GM12878 (cell line): ENCODE measurements around the gene AHCYL2. TPM values are rescaled to one million over a fixed set of nuclear protein-coding genes. Genes with fewer than 3 reads are reported as not detected.

Experiments
- ATAC-seq: fragments of 200-7000 bp; cut with Tn5 transposase; 3 replicates; pipeline ENCODE4 v1.9.1; 2020; ENCODE audit warnings: mild to moderate bottlenecking, moderate library complexity
- BruUV-seq: library from RNA; stranded (reverse); fragments of 400-500 nt; replicated peaks from 2 replicates; lab custom pipeline; 2021; lab: Mats Ljungman, UMichigan
- CTCF ChIA-PET: fragments of 300-600 bp; sonication (Branson Sonifier 250); formaldehyde crosslinking; extraction: SDS; loops from one replicate; lab custom pipeline; 2021; ENCODE audit warnings: inconsistent platforms; lab: Yijun Ruan, JAX
- POLR2A ChIA-PET: fragments of 350-600 bp; formaldehyde crosslinking; extraction: SDS; loops from one replicate; lab custom pipeline; 2021; ENCODE audit warnings: inconsistent platforms; lab: Charles Lee
- RAD21 ChIA-PET: fragments of 300-600 bp; sonication (Branson Sonifier 250); formaldehyde crosslinking; loops from one replicate; lab custom pipeline; 2023; ENCODE audit warnings: antibody characterized with exemption; ENCODE audit not compliant: unreplicated experiment; lab: Charles Lee
- SMC1A ChIA-PET: fragments of 300-600 bp; sonication (Branson Sonifier 250); formaldehyde crosslinking; loops from one replicate; lab custom pipeline; 2023; ENCODE audit not compliant: unreplicated experiment, uncharacterized antibody; lab: Charles Lee
- DNase-seq: peaks from one replicate; pipeline ENCODE4 v3.0.0-alpha.2; 2011; ENCODE audit warnings: low read depth, low spot score
- FAIRE-seq: peaks from 3 replicates; lab custom pipeline; 2011; peaks lifted over from hg19 to GRCh38; lab: Jason Lieb, UNC
- H2AFZ ChIP-seq: 2 replicates; pipeline ENCODE4 v1.6.0; 2011; ENCODE audit warnings: low read depth, low read length, control low read depth; ENCODE audit not compliant: control insufficient read depth
- H3K27ac ChIP-seq: 2 replicates; pipeline ENCODE4 v1.5.1; 2011; ENCODE audit warnings: control low read depth; ENCODE audit not compliant: control insufficient read depth, insufficient read depth
- H3K27me3 ChIP-seq, 2 experiments: replicated peaks in 1 of 2; 2 replicates each; pipeline versions ENCODE4 v1.6.0 to v1.6.1; 2011; ENCODE audit warnings: low read length in 1 of 2; ENCODE audit not compliant: control insufficient read depth in 2 of 2, insufficient read depth in 2 of 2
- H3K36me3 ChIP-seq, 2 experiments: 2 replicates each; pipeline ENCODE4 v1.5.1; 2011; ENCODE audit warnings: low read length in 1 of 2; ENCODE audit not compliant: control insufficient read depth in 2 of 2, insufficient read depth in 2 of 2
- H3K4me1 ChIP-seq: 2 replicates; pipeline ENCODE4 v1.6.1; 2011; ENCODE audit warnings: mild to moderate bottlenecking, low read length, moderate library complexity, mixed read lengths; ENCODE audit not compliant: control insufficient read depth, insufficient read depth
- H3K4me2 ChIP-seq: 2 replicates; pipeline ENCODE4 v1.6.0; 2011; ENCODE audit warnings: control low read depth; ENCODE audit not compliant: control insufficient read depth, insufficient read depth
- H3K4me3 ChIP-seq: fragments of 200-600 bp; sonication (generic); 2 replicates; pipeline ENCODE4 v1.5.1; 2016
- H3K79me2 ChIP-seq: 2 replicates; pipeline ENCODE4 v1.6.0; 2011; ENCODE audit warnings: low read length; ENCODE audit not compliant: control insufficient read depth, insufficient read depth
- H3K9ac ChIP-seq: 2 replicates; pipeline ENCODE4 v1.8.0; 2011; ENCODE audit warnings: low read length, control low read depth, mixed read lengths; ENCODE audit not compliant: control insufficient read depth, insufficient read depth
- H3K9me3 ChIP-seq: replicated peaks from 3 replicates; pipeline ENCODE4 v1.5.1; 2011; ENCODE audit warnings: mild to moderate bottlenecking, low read length; ENCODE audit not compliant: control insufficient read depth, insufficient read depth
- H4K20me1 ChIP-seq: 2 replicates; pipeline ENCODE4 v1.6.0; 2011; ENCODE audit not compliant: control insufficient read depth, insufficient read depth
- BMI1 ChIP-seq: fragments of 450-650 bp; IDR thresholded peaks from 2 replicates; pipeline ENCODE4 v1.6.1; 2016; ENCODE audit warnings: mild to moderate bottlenecking, moderate library complexity, borderline replicate concordance
- EED ChIP-seq: sonication (generic); IDR thresholded peaks from 2 replicates; pipeline ENCODE4 v1.6.1; 2016; ENCODE audit warnings: antibody characterized with exemption, low read depth
- POLR2AphosphoS5 ChIP-seq: IDR thresholded peaks from 2 replicates; pipeline ENCODE4 v1.6.1; 2011; ENCODE audit warnings: mild to moderate bottlenecking, low read length, inconsistent platforms
- RUNX3 ChIP-seq: IDR thresholded peaks from 2 replicates; pipeline ENCODE4 v1.6.1; 2012; ENCODE audit warnings: low read length, inconsistent platforms
- SMC3 ChIP-seq: IDR thresholded peaks from 2 replicates; pipeline ENCODE4 v1.6.1; 2011; ENCODE audit warnings: low read length, improper control_type of control experiment, borderline replicate concordance
- SREBF2 ChIP-seq: IDR thresholded peaks from 2 replicates; pipeline ENCODE4 v1.6.1; 2012; ENCODE audit warnings: mild to moderate bottlenecking, low read length
- WGBS: methylation state at CpG from one replicate; pipeline ENCODE4 v1.1.6; 2016; ENCODE audit warnings: low lambda C conversion rate; ENCODE audit not compliant: insufficient replicate concordance, insufficient coverage; ENCODE audit errors: missing lambda C conversion rate; 5-methylcytosine and 5-hydroxymethylcytosine counted together
- in situ Hi-C: fragments of 300-500 bp; cut with MboI; formaldehyde crosslinking; loops from 9 replicates; pipeline ENCODE4 v1.14.3; 2018; ENCODE audit warnings: mixed read lengths
- intact Hi-C: fragments of 100-400 bp; cut with micrococcal nuclease; formaldehyde crosslinking; loops from one replicate; pipeline ENCODE4 v1.14.2; 2022; ENCODE audit not compliant: unreplicated experiment
- polyA plus RNA-seq, 11 experiments: library from polyadenylated mRNA; depleted of rRNA in 4 of 11; unstranded in 6 of 11; stranded (reverse) in 5 of 11; fragments of >200 nt; fragmentation: Nextera tagmentation in 4 of 11; fragmentation: Illumina TruSeq in 1 of 11; extraction: Ambion mirVana in 4 of 11; extraction: Trizol in 1 of 11; gene quantifications; 1 replicate in 1 of 11; 2 replicates in 10 of 11; pipeline versions ENCODE4 v1.2.1 to v1.2.3, GENCODE V29; 2011 to 2016; ENCODE audit warnings: inconsistent platforms in 2 of 11, missing spikeins in 2 of 11, low read depth in 1 of 11
- total RNA-seq, 4 experiments: library from RNA; depleted of rRNA in 3 of 4; stranded (reverse); fragments of >200 nt in 3 of 4; fragmentation: Illumina TruSeq in 1 of 4; extraction: Trizol in 1 of 4; gene quantifications; 2 replicates each; pipeline versions ENCODE4 v1.2.1 to v1.2.3, GENCODE V29; 2013 to 2021
- TF ChIP-seq, protein P1 (sequence below): fragments of 450-650 bp; IDR thresholded peaks from 2 replicates; pipeline ENCODE4 v1.6.1; 2016; ENCODE audit warnings: mild to moderate bottlenecking, moderate library complexity, borderline replicate concordance
- TF ChIP-seq, protein P2 (sequence below): fragments of 450-650 bp; IDR thresholded peaks from 2 replicates; pipeline ENCODE4 v1.6.1; 2018; ENCODE audit warnings: borderline replicate concordance, mild to moderate bottlenecking; ENCODE audit not compliant: partially characterized antibody

Gene AHCYL2
- total and polyA plus RNA-seq, 10 of the 15 experiments (the other 5 are each of a cell fraction or from before 2014, with no cell fraction given) = 1.7 to 29.1 (median 5.4) TPM

DNA sequence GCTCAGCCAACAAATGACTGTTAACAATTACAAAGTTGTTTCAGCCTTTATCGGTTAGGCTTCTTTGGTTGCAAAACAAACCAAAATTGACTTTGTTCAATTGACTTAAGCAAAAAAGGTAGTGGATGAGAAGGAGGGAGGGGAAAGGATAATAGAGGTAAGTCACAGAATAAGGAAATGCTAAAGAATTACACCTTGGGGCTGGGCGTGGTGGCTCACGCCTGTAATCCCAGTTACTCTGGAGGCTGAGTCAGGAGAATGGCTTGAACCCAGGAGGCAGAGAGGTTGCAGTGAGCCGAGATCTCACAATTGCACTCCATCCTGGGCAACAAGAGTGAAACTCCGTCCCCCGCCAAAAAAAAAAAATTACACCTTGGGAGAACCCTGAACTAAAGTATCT, 41.4 kb downstream of the AHCYL2 start (continued):
- TF ChIP-seq, protein P1, sequence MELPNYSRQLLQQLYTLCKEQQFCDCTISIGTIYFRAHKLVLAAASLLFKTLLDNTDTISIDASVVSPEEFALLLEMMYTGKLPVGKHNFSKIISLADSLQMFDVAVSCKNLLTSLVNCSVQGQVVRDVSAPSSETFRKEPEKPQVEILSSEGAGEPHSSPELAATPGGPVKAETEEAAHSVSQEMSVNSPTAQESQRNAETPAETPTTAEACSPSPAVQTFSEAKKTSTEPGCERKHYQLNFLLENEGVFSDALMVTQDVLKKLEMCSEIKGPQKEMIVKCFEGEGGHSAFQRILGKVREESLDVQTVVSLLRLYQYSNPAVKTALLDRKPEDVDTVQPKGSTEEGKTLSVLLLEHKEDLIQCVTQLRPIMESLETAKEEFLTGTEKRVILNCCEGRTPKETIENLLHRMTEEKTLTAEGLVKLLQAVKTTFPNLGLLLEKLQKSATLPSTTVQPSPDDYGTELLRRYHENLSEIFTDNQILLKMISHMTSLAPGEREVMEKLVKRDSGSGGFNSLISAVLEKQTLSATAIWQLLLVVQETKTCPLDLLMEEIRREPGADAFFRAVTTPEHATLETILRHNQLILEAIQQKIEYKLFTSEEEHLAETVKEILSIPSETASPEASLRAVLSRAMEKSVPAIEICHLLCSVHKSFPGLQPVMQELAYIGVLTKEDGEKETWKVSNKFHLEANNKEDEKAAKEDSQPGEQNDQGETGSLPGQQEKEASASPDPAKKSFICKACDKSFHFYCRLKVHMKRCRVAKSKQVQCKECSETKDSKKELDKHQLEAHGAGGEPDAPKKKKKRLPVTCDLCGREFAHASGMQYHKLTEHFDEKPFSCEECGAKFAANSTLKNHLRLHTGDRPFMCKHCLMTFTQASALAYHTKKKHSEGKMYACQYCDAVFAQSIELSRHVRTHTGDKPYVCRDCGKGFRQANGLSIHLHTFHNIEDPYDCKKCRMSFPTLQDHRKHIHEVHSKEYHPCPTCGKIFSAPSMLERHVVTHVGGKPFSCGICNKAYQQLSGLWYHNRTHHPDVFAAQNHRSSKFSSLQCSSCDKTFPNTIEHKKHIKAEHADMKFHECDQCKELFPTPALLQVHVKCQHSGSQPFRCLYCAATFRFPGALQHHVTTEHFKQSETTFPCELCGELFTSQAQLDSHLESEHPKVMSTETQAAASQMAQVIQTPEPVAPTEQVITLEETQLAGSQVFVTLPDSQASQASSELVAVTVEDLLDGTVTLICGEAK = no peak
- TF ChIP-seq, all 136 proteins: peak for 0

DNA sequence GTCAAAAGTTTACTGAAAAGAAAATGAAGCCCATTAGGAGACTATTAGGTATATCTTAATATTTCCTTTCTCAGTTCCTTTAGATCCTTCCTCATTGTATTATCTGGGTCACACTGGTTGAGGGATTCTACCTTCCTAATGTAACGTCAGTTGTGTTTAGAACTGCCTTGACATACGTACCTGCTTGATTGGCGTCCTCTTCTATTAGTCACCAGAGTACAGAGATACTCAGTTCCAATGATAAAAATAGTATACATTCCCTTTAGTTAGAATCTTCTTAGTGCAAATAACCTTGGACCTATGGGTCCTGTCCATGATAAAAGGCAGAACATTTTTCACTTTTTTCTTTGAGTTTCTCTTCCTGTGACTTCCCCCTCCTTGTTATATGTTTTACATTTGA, 45.2 kb downstream of the AHCYL2 start:
- ChIA-PET RAD21 (interaction anchor here (4.0 kb wide), 1 partner anchor 52 kb away, joined by 42 read pairs; no protein-coding TSS in a partner anchor), POLR2A (interaction anchor here (0.6 kb wide), 1 partner anchor 244 kb away, joined by 3 read pairs; no protein-coding TSS in a partner anchor), CTCF (interaction anchor here (0.9 to 8.4 kb wide), 11 partner anchors 8 to 106 kb away, joined by 3 to 170 read pairs (median 14); partner anchors contain the start of gene AHCYL2), SMC1A (interaction anchor here (0.9 to 5.1 kb wide), 7 partner anchors 9 to 52 kb away, joined by 3 to 45 read pairs (median 5); no protein-coding TSS in a partner anchor)
- no peaks in the 10 kb centered on the region; a peak in 1 of 4 replicates for H3K36me3 ChIP-seq
- peak overlapping the region; percentile 71; the same call in 1 of the 2 replicates for H2AFZ ChIP-seq
- intact Hi-C loops = no loop called here
- H3K79me2 ChIP-seq = no peaks in the 10 kb centered on the region
- peaks cover 5% of the 10 kb centered on the region; the same call in 1 of the 3 replicates for H3K9me3 ChIP-seq
- no peak for DNase-seq
- no peak for FAIRE-seq
- WGBS = 100% methylated on average over 3 of the region's 3 CpGs
- no peak overlapping the region for H3K27ac ChIP-seq
- no peak overlapping the region for H3K4me2 ChIP-seq
- no peaks in the 10 kb centered on the region for H4K20me1 ChIP-seq
- H3K4me1 ChIP-seq = peaks cover 6% of the 10 kb centered on the region; the same call in 1 of the 2 replicates
- BruUV-seq = no TSS peak
- no peak for TF ChIP-seq BMI1
- no peak for TF ChIP-seq POLR2AphosphoS5
- no peak for TF ChIP-seq SMC3
- no peak for TF ChIP-seq EED
- TF ChIP-seq RUNX3 = no peak
- TF ChIP-seq, protein P2, sequence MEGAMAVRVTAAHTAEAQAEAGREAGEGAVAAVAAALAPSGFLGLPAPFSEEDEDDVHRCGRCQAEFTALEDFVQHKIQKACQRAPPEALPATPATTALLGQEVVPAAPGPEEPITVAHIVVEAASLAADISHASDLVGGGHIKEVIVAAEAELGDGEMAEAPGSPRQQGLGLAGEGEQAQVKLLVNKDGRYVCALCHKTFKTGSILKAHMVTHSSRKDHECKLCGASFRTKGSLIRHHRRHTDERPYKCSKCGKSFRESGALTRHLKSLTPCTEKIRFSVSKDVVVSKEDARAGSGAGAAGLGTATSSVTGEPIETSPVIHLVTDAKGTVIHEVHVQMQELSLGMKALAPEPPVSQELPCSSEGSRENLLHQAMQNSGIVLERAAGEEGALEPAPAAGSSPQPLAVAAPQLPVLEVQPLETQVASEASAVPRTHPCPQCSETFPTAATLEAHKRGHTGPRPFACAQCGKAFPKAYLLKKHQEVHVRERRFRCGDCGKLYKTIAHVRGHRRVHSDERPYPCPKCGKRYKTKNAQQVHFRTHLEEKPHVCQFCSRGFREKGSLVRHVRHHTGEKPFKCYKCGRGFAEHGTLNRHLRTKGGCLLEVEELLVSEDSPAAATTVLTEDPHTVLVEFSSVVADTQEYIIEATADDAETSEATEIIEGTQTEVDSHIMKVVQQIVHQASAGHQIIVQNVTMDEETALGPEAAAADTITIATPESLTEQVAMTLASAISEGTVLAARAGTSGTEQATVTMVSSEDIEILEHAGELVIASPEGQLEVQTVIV = no peak
- no peak for TF ChIP-seq SREBF2
- in situ Hi-C loops = no loop called here
- ATAC-seq = no peak
- no peaks in the 10 kb centered on the region for H3K27me3 ChIP-seq
- H3K4me3 ChIP-seq = no peak overlapping the region
- H3K9ac ChIP-seq = no peak overlapping the region
